HG02798 (cell line): ENCODE data around the gene HELZ.
"Not testable (repeated sequence)": the region's sequence is repeated elsewhere in the genome, so short reads cannot be mapped to it uniquely, and the experiment has no call there.

Experiments
- ATAC-seq: cut with Tn5 transposase; IDR thresholded peaks from one replicate; pipeline ENCODE4 v1.9.1; 2021; ENCODE audit warnings: mild to moderate bottlenecking; ENCODE audit not compliant: unreplicated experiment, poor library complexity

Gene HELZ

DNA sequence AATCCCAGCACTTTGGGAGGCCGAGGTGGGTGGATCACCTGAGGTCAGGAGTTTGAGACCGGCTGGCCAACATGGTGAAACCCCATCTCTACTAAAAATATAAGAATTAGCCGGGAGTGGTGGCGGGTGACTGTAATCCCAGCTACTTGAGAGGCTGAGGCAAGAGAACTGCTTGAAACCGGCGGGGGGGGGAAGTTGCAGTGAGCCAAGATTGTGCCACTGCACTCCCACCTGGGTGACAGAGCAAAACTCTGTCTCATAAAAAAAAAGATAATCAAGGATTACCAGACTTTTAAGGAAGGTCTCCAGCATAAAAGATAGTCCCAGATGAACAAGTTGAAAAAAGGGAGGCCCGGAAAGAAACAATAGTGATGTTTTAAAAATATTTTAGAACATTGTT lies 152.3 kb downstream of the HELZ start:
- not testable (repeated sequence) for ATAC-seq

DNA sequence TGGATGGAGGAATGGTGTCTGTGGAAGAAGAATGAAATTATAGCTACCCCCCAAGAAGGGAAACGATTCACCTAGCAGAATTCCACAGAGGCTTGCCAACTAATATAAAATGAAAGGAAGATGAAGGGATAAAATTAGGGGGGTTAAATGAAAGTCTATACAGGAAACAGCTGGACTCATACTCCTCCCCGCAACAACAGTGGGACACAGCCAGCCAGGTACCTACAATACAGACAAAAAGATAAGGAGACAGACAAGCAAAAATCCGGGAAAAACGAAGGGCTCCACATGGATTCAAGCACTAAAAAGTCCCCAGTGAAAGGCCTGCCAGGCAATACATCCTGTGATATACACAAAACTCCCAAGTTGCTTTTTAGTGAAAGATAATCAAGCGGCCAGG lies 152.7 kb downstream of the HELZ start:
- no peak for ATAC-seq

DNA sequence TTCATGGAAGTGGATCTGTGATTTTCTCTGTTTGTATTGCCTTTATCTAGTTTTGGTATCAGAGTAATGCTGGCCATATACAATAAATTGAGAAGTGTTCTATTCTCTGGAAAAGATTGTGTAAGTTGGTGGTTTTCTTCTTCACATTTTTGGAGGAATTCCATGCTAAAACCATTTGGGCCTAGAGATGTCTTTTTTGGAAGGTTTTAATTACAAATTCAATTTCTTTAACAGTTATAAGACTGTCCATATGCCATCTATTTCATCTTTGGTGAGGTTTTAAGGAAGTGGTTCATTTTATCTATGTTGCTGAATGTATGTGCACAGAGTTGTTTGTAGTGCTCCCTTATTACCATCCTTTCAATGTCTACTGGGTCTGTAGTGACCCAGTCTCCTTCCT lies 154.7 kb downstream of the HELZ start:
- no peak for ATAC-seq

DNA sequence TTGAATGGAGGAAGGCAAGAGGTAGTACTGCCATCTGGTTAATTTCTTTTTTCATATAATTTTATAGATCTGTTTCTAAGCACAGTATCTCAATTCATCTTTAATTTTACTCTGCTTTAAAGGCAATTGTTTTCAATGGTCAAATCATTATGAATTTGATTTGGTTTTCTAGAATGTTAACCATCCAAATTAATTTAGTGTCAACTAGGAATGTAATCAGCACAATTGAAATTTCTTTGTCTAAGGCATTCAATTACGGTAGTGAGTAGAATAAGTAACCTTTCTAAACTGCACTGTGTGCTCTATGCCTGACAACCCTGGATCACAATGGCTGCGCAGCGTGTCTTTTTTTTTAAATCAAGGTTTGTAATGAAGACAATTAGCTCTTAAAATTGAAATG lies 156.4 kb downstream of the HELZ start:
- ATAC-seq: no peak

DNA sequence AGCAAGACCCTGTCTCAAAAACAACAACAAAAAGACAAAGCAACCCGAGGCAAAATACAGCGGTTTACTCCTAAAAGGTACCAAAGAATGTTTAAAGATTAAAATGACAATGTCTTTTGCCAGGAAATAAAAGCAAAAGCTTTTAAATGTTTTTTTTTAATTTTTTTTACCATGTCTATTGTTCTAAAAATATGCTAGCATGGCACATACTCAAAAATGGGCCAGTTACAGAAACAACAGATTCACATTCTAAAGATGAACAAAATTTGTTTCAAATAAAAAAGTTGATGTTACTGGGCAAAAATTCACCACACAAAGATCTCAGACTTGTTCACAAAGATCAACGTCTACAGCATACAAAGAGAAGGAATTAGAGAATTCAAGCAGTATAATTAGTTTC lies 159.6 kb downstream of the HELZ start:
- ATAC-seq: no peak

DNA sequence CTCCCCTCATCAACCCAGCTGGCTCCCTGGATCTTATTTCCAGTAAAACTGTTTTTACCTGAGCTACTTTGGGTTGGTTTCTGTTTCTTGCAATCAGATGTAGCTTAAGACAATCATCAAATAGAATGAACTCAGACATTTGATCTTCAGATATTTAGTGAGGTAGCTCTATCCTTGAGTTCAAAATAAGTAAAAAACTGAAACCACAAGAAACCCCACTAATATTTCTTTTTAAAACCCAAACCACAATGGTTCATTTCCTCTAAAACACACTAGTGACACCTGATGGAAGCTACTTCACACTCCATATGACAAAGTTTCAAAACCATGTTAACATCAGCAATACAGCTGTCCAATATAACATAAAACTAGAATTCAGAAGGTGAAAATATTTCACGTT lies 162.9 kb downstream of the HELZ start:
- peak; percentile 78 for ATAC-seq

DNA sequence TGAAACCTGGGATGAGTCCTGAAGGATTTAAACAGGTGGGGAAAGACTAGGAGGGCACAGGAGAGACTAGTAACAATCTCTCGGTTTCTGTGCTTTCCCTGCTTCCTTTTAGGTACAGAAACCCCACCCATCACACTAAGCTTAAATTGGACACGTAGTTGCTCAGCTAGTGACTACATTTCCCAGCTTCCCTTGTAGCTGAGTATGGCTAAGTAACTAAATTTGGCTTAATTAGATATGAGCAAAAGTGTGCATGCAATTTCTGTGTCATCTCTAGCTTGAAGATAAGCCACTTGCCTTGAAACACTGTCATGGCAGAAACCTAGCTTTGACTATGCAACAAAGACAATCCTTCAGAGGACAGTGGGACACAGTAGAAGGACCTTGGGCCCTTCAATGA lies 164.2 kb downstream of the HELZ start:
- ATAC-seq: no peak

DNA sequence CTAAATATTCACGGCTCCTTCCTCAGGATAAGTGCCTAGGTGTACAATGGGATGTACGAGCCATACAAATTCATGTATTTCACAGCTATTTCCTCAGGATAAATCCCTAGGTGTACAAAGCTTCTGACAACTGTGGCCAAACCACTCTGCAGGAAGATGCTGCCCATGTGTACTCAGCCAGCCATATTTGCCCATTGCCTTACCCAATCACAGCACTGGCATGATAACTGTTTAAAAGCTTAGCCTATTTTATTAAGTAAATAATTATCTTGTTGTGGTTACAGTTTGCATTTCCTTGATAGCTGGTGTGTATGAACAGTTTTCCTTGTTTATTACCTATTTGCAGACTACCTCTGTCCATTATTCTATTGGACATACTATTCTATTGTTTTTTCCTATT lies 165.5 kb downstream of the HELZ start:
- ATAC-seq: no peak

DNA sequence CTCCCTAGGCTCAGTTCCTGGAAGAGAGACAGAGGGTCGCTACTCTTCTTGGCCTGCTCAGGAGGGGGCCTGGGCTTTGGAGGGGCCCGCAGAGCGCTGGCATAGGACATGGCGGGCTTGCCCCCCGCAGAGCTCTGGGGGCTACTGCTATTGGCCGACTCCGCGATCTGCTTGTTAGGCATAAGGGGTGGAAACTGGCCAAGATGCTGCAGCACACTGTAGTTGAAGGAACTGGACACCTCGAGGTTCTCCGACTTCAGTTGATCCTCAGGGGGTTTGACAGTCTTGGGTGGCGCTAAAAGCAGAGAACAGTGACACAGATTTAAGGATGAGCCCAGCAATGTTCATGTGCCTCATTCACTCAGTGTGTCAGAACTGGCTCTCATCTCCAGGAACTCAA lies 166.7 kb downstream of the HELZ start:
- no peak for ATAC-seq

DNA sequence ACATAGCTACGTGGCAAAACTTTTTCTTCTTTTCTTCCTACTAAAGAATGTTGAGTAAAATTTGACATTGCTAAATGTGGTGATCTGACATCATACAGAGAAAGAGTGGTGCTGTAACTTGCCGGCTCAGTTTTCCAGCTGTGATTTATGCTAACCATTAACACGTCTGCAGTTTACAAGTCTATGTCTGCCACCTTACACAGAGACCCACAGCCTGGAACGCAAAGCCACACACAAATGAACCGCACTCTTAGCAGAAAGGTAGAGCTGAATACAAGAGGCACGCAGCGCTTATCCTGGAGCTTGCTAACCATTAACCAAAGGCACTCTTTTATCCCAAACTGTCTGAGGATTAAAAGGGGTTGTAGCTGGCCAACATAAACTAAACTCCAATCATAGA lies 168.7 kb downstream of the HELZ start:
- ATAC-seq: no peak

DNA sequence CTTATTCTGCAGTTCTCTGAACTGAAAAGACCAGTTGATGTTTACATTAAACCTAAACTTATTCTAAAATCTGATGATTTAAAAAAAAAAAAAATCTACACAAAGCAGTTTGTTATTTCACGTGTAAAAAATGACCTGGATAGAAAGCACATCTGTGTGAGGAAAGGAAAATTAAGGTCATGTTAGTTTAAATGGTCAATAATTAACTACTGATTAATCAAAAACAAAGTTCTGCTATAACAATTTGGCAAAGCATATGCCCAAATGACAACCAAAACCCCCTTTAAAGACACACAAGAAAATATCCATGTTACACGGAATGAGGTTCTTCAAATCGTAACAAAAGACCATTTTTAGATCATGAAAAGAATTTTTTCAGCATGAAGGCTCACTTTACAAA lies 170.2 kb downstream of the HELZ start:
- no peak for ATAC-seq

DNA sequence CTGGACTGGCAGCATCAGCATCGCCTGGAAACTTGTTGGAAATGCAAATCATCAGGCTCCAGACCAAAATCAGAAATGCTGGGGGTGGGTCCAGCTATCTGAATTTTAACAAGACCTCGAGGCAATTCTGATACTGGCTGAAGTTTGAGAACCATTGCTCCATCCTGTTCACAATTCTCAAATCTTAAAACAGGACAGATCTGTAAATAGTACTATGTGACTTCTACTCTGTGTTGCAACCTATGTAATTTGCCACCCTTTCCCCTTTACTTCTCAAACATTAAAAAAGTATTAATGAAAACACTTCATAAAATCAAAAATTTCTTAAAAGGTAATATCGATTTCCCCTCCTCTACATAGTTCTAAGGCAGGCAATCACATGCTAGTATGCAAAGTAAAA lies 172.1 kb downstream of the HELZ start:
- ATAC-seq: no peak

DNA sequence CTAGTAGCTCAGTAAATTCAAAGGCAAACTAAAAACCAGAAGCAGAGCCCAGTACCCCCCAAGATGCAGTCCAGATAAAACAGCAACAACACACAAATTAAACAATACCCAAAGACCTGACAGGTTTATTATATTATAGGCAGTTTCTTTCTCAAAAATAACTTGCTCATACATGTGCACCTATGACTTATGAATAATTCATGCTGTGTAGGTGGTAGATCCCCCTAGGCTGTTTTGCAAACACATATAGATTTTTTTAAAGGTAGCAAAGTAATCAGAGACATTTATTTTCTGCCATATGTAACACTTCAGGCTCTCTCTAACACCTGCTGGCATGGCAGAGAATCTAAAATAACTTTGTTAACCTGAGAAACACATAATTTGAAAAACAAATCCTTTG lies 173.4 kb downstream of the HELZ start:
- no peak for ATAC-seq

DNA sequence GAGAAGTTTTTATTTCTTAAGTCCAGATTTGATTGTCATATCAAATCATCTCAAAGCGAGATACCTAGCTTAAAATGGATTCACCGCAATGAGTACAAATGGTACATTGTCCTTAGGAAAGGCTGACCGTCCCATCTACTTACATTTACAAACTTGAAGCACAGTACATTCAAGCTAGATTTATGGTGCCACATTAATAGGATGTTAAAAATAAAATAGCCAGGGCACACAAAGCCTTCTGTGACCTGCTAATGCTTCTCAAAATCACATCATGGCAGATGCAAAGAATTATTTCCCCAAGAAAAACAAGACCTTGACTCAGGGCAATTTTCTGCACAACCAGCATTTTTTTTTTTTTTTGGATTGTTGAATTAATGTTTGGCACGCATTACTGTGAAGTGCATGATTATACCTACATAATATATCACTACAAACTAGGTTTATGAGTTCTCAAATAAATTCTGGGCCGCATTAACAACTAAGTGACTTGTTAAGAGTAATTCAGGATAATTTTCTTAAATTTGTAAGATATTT lies 175.3 kb downstream of the HELZ start:
- ATAC-seq: no peak

DNA sequence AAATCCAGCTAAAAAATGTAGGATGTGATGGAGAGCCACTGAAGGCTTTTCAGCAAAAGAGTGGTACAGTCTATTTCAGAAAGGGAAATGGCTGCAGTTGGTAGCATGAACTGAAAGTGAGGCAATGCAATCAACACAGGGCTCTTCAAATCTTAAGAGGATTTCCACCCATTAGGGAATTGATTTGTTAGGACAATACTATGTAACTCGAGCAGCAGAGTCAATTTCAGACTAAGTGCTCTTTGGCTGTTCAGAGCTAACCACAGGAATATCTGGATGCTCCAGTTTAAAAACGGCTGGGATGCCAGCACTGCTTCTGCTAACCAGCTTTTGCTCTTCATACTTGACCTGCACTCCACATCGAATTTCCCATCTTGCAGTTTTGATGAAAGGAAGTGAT lies 176.0 kb downstream of the HELZ start:
- no peak for ATAC-seq

DNA sequence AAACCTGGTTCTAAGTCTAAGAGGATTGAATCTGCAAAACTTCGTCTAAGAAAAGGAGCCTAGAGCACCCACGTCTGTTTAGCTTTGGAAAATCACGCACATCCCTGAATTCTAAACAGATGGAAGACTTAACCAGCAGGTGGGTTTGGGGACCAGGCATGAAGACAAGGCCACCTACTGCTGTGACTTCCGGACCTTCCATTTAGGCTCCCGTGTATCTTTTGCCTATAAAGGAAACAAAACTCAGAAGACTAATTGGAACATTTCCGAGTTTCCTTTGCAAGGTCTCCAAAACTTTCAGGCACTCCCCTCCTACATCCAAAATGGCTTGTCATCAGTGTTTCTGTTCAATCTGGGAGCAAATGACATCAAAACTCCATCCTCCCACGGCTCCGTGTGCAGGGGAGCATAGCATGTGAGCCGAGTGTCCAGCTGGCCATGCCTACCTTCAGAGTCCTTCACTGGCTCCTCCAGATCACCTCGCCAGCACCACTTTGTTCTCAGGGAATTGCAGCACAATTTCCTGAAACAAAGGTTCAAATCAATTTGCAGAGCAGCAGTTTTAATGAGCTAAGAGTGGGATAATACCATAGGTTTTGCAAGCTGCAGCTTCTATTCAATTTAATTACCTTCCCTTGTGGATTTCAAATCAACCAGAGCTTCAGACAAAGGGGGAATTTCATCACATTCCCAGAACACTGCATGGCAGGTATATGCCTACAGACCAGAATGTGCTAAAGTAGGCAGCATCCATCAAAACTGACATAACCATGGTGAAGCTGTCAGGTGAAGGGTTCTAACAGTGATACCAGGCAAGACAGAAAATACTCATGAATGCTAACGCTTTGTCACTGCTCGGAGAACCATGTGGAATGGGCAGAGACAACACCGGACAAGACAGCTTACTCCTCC lies 177.2 kb downstream of the HELZ start:
- ATAC-seq: no peak

DNA sequence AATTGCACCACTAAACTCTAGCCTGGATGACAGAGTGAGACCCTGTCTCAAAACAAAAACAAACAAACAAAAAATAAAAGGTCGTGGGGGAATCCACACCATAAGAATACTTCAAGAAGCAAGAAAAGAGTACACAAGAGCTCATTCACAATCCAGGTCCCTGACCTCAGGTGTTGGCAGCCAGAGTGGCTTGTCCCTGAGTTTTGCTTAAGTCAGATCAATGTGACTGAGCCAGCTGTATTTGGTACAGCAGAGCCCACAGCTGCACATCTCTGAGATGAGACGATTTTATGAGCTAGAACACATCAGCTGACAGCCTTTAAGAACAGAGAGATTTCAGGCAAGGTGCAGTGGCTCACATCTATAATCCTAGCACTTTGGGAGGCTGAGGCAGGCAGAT lies 178.3 kb downstream of the HELZ start:
- ATAC-seq: no peak

DNA sequence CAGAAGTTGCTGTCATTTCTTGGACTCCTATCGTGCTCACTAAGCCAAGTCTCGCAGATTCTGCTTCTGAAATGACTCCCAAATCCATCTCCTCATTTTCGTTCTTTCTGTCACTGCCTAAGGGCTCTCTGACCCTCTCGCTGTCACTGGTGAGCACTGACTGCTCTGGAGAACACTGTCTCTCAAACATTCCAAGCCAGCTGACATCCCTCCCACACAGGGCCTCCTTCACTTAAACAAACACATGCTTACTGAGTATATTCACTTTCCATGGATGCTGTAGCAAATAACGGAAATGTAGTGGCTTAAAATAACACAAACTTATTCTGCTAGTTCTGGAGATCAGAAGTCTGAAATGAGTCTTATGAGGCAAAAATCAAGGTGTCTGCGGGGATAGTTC lies 181.9 kb downstream of the HELZ start:
- ATAC-seq: no peak

DNA sequence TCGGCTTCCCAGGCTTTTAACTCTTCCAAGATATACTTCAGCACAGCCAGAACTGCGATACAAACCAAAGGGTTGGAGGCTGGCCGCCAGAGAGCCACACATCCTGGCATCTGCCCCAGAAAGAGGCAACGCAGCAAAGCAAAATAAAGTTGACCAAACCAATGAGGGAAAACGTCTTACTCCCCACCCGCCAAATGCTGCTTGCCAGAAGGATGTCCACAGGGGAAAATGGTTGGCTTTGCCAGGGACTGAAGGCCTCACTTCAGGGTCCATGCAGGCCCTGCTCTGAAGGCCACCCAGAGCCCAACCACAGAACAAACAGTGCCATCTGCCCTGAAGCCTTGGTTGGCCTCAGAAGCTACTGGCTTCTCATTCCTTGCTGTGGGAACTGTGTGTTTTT lies 185.6 kb downstream of the HELZ start:
- no peak for ATAC-seq

DNA sequence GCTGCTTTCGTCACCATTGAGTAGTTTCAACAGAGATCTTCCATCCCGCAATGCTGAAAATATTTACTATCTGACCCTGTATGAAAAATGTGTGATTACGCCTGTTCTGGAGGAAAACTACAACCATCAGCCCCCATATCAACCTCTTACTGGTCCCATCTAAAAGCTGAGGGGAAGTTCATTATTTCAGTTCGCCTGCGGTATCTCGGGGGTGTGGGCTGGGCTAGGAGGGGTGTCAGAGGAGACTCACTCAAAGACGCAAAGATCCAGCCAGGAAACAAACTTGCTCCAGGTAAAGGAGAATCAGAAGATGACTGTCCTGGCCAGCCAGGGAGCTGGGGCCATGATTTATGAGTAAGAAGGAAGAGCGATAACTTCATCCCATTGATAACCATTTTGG lies 187.0 kb downstream of the HELZ start:
- ATAC-seq: no peak

DNA sequence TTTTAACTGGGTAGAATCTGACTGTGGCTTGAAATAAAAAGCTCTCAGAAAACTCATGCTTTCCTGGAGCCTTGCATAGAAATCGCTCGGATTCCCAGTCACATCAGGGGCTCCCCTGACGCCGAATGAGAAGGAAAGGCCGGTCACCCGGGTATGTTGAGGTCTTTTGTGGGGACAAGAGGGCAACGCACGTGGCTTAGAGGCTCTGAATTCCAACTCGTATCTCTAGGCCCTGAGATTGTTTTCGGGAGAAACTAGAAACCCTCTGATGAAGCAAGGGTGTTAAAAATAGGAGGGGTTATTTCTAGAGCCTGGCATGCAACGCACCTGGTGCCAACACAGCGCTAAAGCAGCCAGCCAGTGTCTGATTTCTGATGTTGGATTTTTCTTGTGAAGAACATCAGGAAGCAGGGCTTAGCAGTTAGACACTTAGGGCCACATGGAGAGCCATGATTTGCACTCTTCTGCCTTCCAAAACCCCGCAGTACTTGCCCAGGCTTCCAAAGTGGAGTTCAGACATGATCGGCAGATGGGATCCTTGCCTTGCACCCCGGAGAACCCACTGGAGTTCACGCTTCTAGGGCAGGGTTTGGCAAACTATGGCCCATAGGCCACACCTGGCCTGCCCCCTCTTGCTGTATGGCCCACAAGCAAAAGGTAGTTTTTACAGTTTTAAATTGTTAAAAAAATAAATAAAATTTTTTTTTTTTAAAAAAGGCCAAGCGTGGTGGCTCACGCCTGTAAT lies 188.1 kb downstream of the HELZ start:
- no peak for ATAC-seq
